SU-DHL-6 (cell line): ENCODE measurements around the gene S100PBP.

ENCODE experiments used
- H2AFZ ChIP-seq: fragments of 200-600 bp; sonication (generic); 2 replicates; pipeline ENCODE4 v1.6.1; 2014; ENCODE audit warnings: low read depth, mild to moderate bottlenecking, moderate library complexity, mixed read lengths, antibody characterized with exemption, low read length; ENCODE audit not compliant: severe bottlenecking
- H3F3A ChIP-seq: fragments of 200-600 bp; shearing (Covaris generic); 2 replicates; pipeline ENCODE4 v1.6.0; 2016; ENCODE audit warnings: antibody characterized with exemption, mild to moderate bottlenecking; ENCODE audit not compliant: insufficient read depth
- H3K27ac ChIP-seq: fragments of 200-600 bp; sonication (generic); 2 replicates; pipeline ENCODE4 v1.5.1; 2016; ENCODE audit warnings: low read depth, mild to moderate bottlenecking, low read length, moderate library complexity, mixed read lengths
- H3K27me3 ChIP-seq: fragments of 200-600 bp; sonication (generic), shearing (Covaris generic); 2 replicates; pipeline ENCODE4 v1.6.0; 2014; ENCODE audit warnings: mild to moderate bottlenecking, low read length
- H3K36me3 ChIP-seq: fragments of 200-600 bp; sonication (generic); 2 replicates; pipeline ENCODE4 v1.6.1; 2014; ENCODE audit warnings: mild to moderate bottlenecking, low read length, mixed read lengths
- H3K4me2 ChIP-seq: fragments of 300-600, 200-600 bp; shearing (Covaris generic), sonication (generic); 2 replicates; pipeline ENCODE4 v1.6.0; 2014; ENCODE audit warnings: low read length, low read depth, mild to moderate bottlenecking; ENCODE audit not compliant: poor library complexity, severe bottlenecking
- H3K4me3 ChIP-seq: fragments of 200-600 bp; sonication (generic); 2 replicates; pipeline ENCODE4 v1.5.1; 2014; ENCODE audit warnings: antibody characterized with exemption, low read length, mild to moderate bottlenecking, mixed read lengths; ENCODE audit not compliant: insufficient read depth, poor library complexity, severe bottlenecking
- H3K79me2 ChIP-seq: fragments of 200-600 bp; sonication (generic); 2 replicates; pipeline ENCODE4 v1.6.1; 2014; ENCODE audit warnings: mild to moderate bottlenecking, low read length, moderate library complexity; ENCODE audit not compliant: insufficient read depth
- H3K9ac ChIP-seq: fragments of 200-600 bp; sonication (generic); 2 replicates; pipeline ENCODE4 v1.7.0; 2014; ENCODE audit warnings: mild to moderate bottlenecking, low read length
- H3K9me2 ChIP-seq: fragments of 200-600 bp; sonication (generic); replicated peaks from 2 replicates; pipeline ENCODE4 v1.6.1; 2014; ENCODE audit warnings: low read length; ENCODE audit not compliant: insufficient read depth
- H3K9me3 ChIP-seq: fragments of 200-600 bp; sonication (generic); 2 replicates; pipeline ENCODE4 v1.6.1; 2014; ENCODE audit warnings: low read length, mixed read lengths; ENCODE audit not compliant: insufficient read depth
- H4K20me1 ChIP-seq: fragments of 200-600 bp; sonication (generic); 2 replicates; pipeline ENCODE4 v1.6.1; 2014; ENCODE audit warnings: low read depth, mild to moderate bottlenecking, antibody characterized with exemption, low read length, moderate library complexity, mixed read lengths
- EZH2phosphoT487 ChIP-seq: fragments of 200-600 bp; sonication (generic), shearing (Covaris generic); conservative IDR thresholded peaks from 2 replicates; pipeline ENCODE4 v1.6.1; 2018; ENCODE audit warnings: mild to moderate bottlenecking, antibody characterized with exemption, low read length, moderate library complexity, mixed read lengths
- TF ChIP-seq, protein P1 (sequence below): fragments of 200-600 bp; sonication (generic); IDR thresholded peaks from one replicate; pipeline ENCODE4 v1.5.1; 2017; ENCODE audit warnings: antibody characterized with exemption, mild to moderate bottlenecking, low read length, moderate library complexity; ENCODE audit not compliant: insufficient read depth, poor library complexity, severe bottlenecking

S100PBP gene

DNA sequence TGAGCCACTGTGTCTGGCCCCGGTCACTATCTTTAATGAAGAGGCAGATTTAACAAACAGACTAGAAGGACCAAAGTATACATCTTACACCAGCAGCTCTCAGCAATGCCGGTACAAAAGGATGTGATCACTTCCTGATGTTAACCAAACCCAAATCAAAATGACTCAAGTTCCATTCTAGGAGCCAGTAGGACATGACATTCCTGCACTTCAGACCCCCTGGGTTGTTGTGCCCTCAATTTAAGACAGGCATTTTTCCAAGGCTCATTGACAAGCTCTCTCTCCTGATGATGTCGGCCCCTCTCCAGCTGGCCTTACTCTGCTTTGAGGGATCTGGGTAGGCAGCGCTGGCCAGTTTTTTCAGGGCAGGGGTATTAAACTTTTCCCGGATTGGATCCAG lies 35.4 kb upstream of the S100PBP start:
- no peak overlapping the region for H3K27ac ChIP-seq
- H3K27me3 ChIP-seq = no peaks in the 10 kb centered on the region
- H3K9me2 ChIP-seq = no peaks in the 10 kb centered on the region
- H3K36me3 ChIP-seq = peaks cover 28% of the 10 kb centered on the region; the same call in 1 of the 2 replicates
- no peak overlapping the region for H3K9ac ChIP-seq
- no peak overlapping the region for H2AFZ ChIP-seq
- no peaks in the 10 kb centered on the region for H4K20me1 ChIP-seq
- no peak overlapping the region for H3K4me3 ChIP-seq
- H3K79me2 ChIP-seq = 0 out of 2 replicates have a peak, but pooled peaks cover 2% of the 10 kb centered on the region
- H3K4me2 ChIP-seq = no peak overlapping the region
- H3K9me3 ChIP-seq = no peaks in the 10 kb centered on the region
- no peaks in the 10 kb centered on the region for H3F3A ChIP-seq
- no peak for TF ChIP-seq EZH2phosphoT487
- TF ChIP-seq, protein P1, sequence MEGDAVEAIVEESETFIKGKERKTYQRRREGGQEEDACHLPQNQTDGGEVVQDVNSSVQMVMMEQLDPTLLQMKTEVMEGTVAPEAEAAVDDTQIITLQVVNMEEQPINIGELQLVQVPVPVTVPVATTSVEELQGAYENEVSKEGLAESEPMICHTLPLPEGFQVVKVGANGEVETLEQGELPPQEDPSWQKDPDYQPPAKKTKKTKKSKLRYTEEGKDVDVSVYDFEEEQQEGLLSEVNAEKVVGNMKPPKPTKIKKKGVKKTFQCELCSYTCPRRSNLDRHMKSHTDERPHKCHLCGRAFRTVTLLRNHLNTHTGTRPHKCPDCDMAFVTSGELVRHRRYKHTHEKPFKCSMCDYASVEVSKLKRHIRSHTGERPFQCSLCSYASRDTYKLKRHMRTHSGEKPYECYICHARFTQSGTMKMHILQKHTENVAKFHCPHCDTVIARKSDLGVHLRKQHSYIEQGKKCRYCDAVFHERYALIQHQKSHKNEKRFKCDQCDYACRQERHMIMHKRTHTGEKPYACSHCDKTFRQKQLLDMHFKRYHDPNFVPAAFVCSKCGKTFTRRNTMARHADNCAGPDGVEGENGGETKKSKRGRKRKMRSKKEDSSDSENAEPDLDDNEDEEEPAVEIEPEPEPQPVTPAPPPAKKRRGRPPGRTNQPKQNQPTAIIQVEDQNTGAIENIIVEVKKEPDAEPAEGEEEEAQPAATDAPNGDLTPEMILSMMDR = no peak

DNA sequence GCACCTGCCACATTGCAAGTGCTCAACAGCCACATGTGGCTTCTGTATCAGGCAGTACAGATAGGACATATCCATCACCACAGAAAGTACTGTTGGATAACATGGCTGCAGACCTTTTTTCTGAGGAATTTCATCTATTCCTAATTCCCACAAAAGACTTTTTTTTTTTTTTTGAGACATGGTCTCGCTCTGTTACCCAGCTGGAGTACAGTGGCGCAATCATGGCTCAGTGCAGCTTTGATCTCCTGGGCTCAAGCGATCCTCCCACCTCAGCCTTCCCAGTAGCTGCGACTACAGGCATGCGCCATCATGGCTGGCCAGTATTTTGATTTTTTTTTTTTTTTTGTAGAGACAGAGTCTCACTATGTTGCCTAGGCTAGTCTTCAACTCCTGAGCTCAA lies 33.6 kb upstream of the S100PBP start:
- peaks cover 38% of the 10 kb centered on the region for H3K36me3 ChIP-seq
- H3K9me2 ChIP-seq = no peaks in the 10 kb centered on the region
- no peak overlapping the region for H3K9ac ChIP-seq
- no peak overlapping the region for H3K4me3 ChIP-seq
- no peaks in the 10 kb centered on the region for H4K20me1 ChIP-seq
- no peak overlapping the region for H3K4me2 ChIP-seq
- no peak for TF ChIP-seq EZH2phosphoT487
- TF ChIP-seq, protein P1 = no peak
- H3K9me3 ChIP-seq = no peaks in the 10 kb centered on the region
- no peaks in the 10 kb centered on the region for H3F3A ChIP-seq
- no peak overlapping the region for H2AFZ ChIP-seq
- H3K27ac ChIP-seq = no peak overlapping the region
- 0 out of 2 replicates have a peak, but pooled peaks cover 2% of the 10 kb centered on the region for H3K79me2 ChIP-seq
- H3K27me3 ChIP-seq = no peaks in the 10 kb centered on the region

DNA sequence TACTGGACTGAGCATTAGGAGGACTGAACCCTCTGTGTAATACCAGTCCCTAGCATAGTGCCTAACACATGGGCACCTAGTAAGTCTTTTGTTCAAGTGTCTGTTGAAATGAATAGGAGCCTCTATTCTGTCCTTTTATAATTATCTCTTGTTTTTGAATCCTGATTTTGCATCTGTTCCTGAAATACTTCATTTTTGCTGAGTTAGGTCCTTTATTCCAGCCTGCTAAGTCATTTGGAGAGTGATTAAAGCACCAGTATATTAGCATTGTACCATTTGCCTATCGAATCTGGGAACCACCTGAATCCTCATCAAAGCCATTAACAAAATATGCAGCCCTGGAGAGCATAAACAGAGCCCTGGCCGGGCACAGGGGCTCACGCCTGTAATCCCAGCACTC lies 32.6 kb upstream of the S100PBP start:
- H3K27ac ChIP-seq = no peak overlapping the region
- H3K79me2 ChIP-seq = 0 out of 2 replicates have a peak, but pooled peaks cover 7% of the 10 kb centered on the region
- H2AFZ ChIP-seq = no peak overlapping the region
- no peaks in the 10 kb centered on the region for H4K20me1 ChIP-seq
- peaks cover 44% of the 10 kb centered on the region for H3K36me3 ChIP-seq
- TF ChIP-seq, protein P1 = no peak
- no peak for TF ChIP-seq EZH2phosphoT487
- no peaks in the 10 kb centered on the region for H3K9me3 ChIP-seq
- no peaks in the 10 kb centered on the region for H3F3A ChIP-seq
- no peaks in the 10 kb centered on the region for H3K27me3 ChIP-seq
- no peak overlapping the region for H3K4me3 ChIP-seq
- no peak overlapping the region for H3K9ac ChIP-seq
- no peak overlapping the region for H3K4me2 ChIP-seq
- no peaks in the 10 kb centered on the region for H3K9me2 ChIP-seq
